ENCODE data around the gene NRP1.

GRCh38 chr10:33229252-33229948, 105.1 kb downstream of the NRP1 start:
- TF ChIP-seq CTCF (conservative IDR thresholded peaks at IDR 0.05; ENCODE audit: low read depth, low read length) (no peak), EZH2 (IDR thresholded peaks at IDR 0.05; ENCODE audit: low read length, unreplicated experiment) (no peak), EZH2phosphoT487 (IDR thresholded peaks at IDR 0.05; ENCODE audit: borderline replicate concordance, low read length) (no peak)

All from PC-3 (cell line).